SJSA1 (cell line): ENCODE results near the gene DENND11. TPM values are rescaled to one million over a fixed set of nuclear protein-coding genes. Genes with fewer than 3 reads are reported as not detected.

Experiments used
- DNase-seq, 2 experiments: peaks; one replicate each; pipeline ENCODE4 v3.0.0-alpha.2; 2015 to 2020; ENCODE audit warnings: low spot score in 2 of 2, low read depth in 1 of 2
- H3K27ac ChIP-seq: fragments of 250-450 bp; sonication (Bioruptor Pico); 2 replicates; pipeline ENCODE4 v1.5.1; 2020; ENCODE audit warnings: mild to moderate bottlenecking, moderate library complexity
- H3K27me3 ChIP-seq: fragments of 250-450 bp; sonication (Bioruptor Pico); replicated peaks from 2 replicates; pipeline ENCODE4 v1.5.1; 2020; ENCODE audit warnings: mild to moderate bottlenecking, moderate library complexity
- H3K36me3 ChIP-seq: fragments of 250-450 bp; sonication (Bioruptor Pico); 2 replicates; pipeline ENCODE4 v1.5.1; 2020; ENCODE audit warnings: mild to moderate bottlenecking
- H3K4me1 ChIP-seq: fragments of 250-450 bp; sonication (Bioruptor Pico); replicated peaks from 2 replicates; pipeline ENCODE4 v1.6.1; 2021; ENCODE audit warnings: mild to moderate bottlenecking
- H3K4me3 ChIP-seq: fragments of 250-450 bp; sonication (Bioruptor Pico); 2 replicates; pipeline ENCODE4 v1.5.1; 2020; ENCODE audit warnings: mild to moderate bottlenecking
- H3K9me3 ChIP-seq: fragments of 250-450 bp; sonication (Bioruptor Pico); replicated peaks from 2 replicates; pipeline ENCODE4 v1.5.1; 2020; ENCODE audit warnings: mild to moderate bottlenecking
- total RNA-seq: library from RNA; depleted of rRNA; stranded (reverse); fragments of >200 nt; shearing (Covaris generic); gene quantifications from 2 replicates; pipeline ENCODE4 v1.2.3, GENCODE V29; 2014

The DENND11 gene
- total RNA-seq, 1 experiment from 2014 or later: 8.5 TPM

- H3K4me1 ChIP-seq: no peaks in the 10 kb centered on the region
- no peaks in the 10 kb centered on the region for H3K36me3 ChIP-seq
- H3K27ac ChIP-seq: no peak overlapping the region
These were observed 14.1 kb upstream of the DENND11 start for GRCh38 chr7:141715794-141716689.

GRCh38 chr7:141715018-141715417, 13.1 kb upstream of the DENND11 start:
- DNase-seq: no peak
- H3K36me3 ChIP-seq: no peaks in the 10 kb centered on the region
- H3K4me1 ChIP-seq: no peaks in the 10 kb centered on the region
- no peak overlapping the region for H3K27ac ChIP-seq
- H3K4me3 ChIP-seq: no peak overlapping the region
- H3K9me3 ChIP-seq: no peaks in the 10 kb centered on the region
- peaks cover 6% of the 10 kb centered on the region for H3K27me3 ChIP-seq

More at GRCh38 chr7:141715794-141716689, 14.1 kb upstream of the DENND11 start:
- no peak for DNase-seq
- Histone ChIP-seq H3K9me3 (no peaks in the 10 kb centered on the region), H3K27me3 (peaks cover 6% of the 10 kb centered on the region), H3K4me3 (no peak overlapping the region)

- DNase-seq: no peak
- peaks cover 6% of the 10 kb centered on the region for H3K27me3 ChIP-seq
- no peaks in the 10 kb centered on the region for H3K9me3 ChIP-seq
- no peak overlapping the region for H3K27ac ChIP-seq
- no peak overlapping the region for H3K4me3 ChIP-seq
- no peaks in the 10 kb centered on the region for H3K4me1 ChIP-seq
- H3K36me3 ChIP-seq: no peaks in the 10 kb centered on the region
These were observed 12.6 kb upstream of the DENND11 start for GRCh38 chr7:141714571-141714970.

GRCh38 chr7:141713890-141714289, 11.9 kb upstream of the DENND11 start:
- DNase-seq: no peak
- Histone ChIP-seq H3K27me3 (peaks cover 6% of the 10 kb centered on the region), H3K4me1 (no peaks in the 10 kb centered on the region), H3K9me3 (no peaks in the 10 kb centered on the region), H3K36me3 (no peaks in the 10 kb centered on the region), H3K27ac (no peak overlapping the region), H3K4me3 (no peak overlapping the region)

GRCh38 chr7:141712603-141713255, 10.8 kb upstream of the DENND11 start:
- H3K4me1 ChIP-seq: no peaks in the 10 kb centered on the region
- H3K9me3 ChIP-seq: no peaks in the 10 kb centered on the region
- H3K27ac ChIP-seq: no peak overlapping the region
- H3K4me3 ChIP-seq: no peak overlapping the region
- no peak for DNase-seq
- peaks cover 6% of the 10 kb centered on the region for H3K27me3 ChIP-seq
- no peaks in the 10 kb centered on the region for H3K36me3 ChIP-seq

- DNase-seq: no peak
- H3K36me3 ChIP-seq: no peaks in the 10 kb centered on the region
These were observed 8.3 kb upstream of the DENND11 start for GRCh38 chr7:141710301-141710700.

GRCh38 chr7:141709749-141710148, 7.8 kb upstream of the DENND11 start:
- no peak overlapping the region for H3K4me3 ChIP-seq
- DNase-seq: no peak
- no peaks in the 10 kb centered on the region for H3K36me3 ChIP-seq
- H3K27ac ChIP-seq: no peak overlapping the region
- no peaks in the 10 kb centered on the region for H3K9me3 ChIP-seq
- peaks cover 7% of the 10 kb centered on the region for H3K4me1 ChIP-seq
- H3K27me3 ChIP-seq: no peaks in the 10 kb centered on the region

More at GRCh38 chr7:141710301-141710700, 8.3 kb upstream of the DENND11 start:
- Histone ChIP-seq H3K4me1 (peaks cover 1% of the 10 kb centered on the region), H3K27me3 (no peaks in the 10 kb centered on the region), H3K4me3 (no peak overlapping the region), H3K27ac (no peak overlapping the region), H3K9me3 (no peaks in the 10 kb centered on the region)

- Histone ChIP-seq H3K4me3 (no peak overlapping the region), H3K36me3 (no peaks in the 10 kb centered on the region), H3K4me1 (peaks cover 11% of the 10 kb centered on the region), H3K27ac (no peak overlapping the region), H3K27me3 (no peaks in the 10 kb centered on the region), H3K9me3 (no peaks in the 10 kb centered on the region)
- DNase-seq: no peak
These were observed 7.4 kb upstream of the DENND11 start for GRCh38 chr7:141709318-141709717.

- H3K4me3 ChIP-seq: no peak within 1 kb of the TSS
- no peaks in the 10 kb centered on the region for H3K36me3 ChIP-seq
- H3K27me3 ChIP-seq: no peaks in the 10 kb centered on the region
- no peaks in the 10 kb centered on the region for H3K9me3 ChIP-seq
- H3K27ac ChIP-seq: no peak within 1 kb of the TSS
- no peak for DNase-seq
- H3K4me1 ChIP-seq: peaks cover 16% of the 10 kb centered on the region
These were observed 6.4 kb upstream of the DENND11 start, which contains the start of gene WEE2 for GRCh38 chr7:141708351-141708750. Gene WEE2 (plus strand): TSS chr7:141708353. CDS start chr7:141708759, 406 bp downstream.

GRCh38 chr7:141706239-141707064, 4.5 kb upstream of the DENND11 start:
- peaks cover 26% of the 10 kb centered on the region for H3K4me1 ChIP-seq
- H3K9me3 ChIP-seq: no peaks in the 10 kb centered on the region
- no peaks in the 10 kb centered on the region for H3K36me3 ChIP-seq
- no peak overlapping the region for H3K4me3 ChIP-seq
- H3K27ac ChIP-seq: no peak overlapping the region
- DNase-seq: no peak
- H3K27me3 ChIP-seq: no peaks in the 10 kb centered on the region

GRCh38 chr7:141704741-141705140, 2.8 kb upstream of the DENND11 start:
- no peaks in the 10 kb centered on the region for H3K27me3 ChIP-seq
- H3K36me3 ChIP-seq: no peaks in the 10 kb centered on the region
- H3K9me3 ChIP-seq: no peaks in the 10 kb centered on the region
- peaks cover 33% of the 10 kb centered on the region for H3K4me1 ChIP-seq
- no peak overlapping the region for H3K27ac ChIP-seq
- peak in 1 of 2 experiments; percentile 19 for DNase-seq
- no peak overlapping the region for H3K4me3 ChIP-seq

- Histone ChIP-seq H3K27me3 (no peaks in the 10 kb centered on the region), H3K27ac (no peak overlapping the region), H3K4me1 (peaks cover 33% of the 10 kb centered on the region), H3K9me3 (no peaks in the 10 kb centered on the region), H3K4me3 (no peak overlapping the region), H3K36me3 (no peaks in the 10 kb centered on the region)
- DNase-seq: no peak
These were observed 2.1 kb upstream of the DENND11 start for GRCh38 chr7:141704112-141704511.

GRCh38 chr7:141702892-141703291, 926 bp upstream of the DENND11 start:
- Histone ChIP-seq H3K36me3 (no peaks in the 10 kb centered on the region), H3K4me3 (no peak overlapping the region), H3K9me3 (no peaks in the 10 kb centered on the region), H3K4me1 (peaks cover 35% of the 10 kb centered on the region), H3K27me3 (no peaks in the 10 kb centered on the region), H3K27ac (no peak overlapping the region)
- DNase-seq: no peak
